HepG2 (cell line): ENCODE measurements around the gene COX18.

Experiments used
- BCL3 ChIP-seq: sonication (generic); formaldehyde crosslinking; IDR thresholded peaks from 2 replicates; pipeline ENCODE4 v1.5.1; 2020; ENCODE audit warnings: mild to moderate bottlenecking, missing genetic modification reagents, moderate library complexity
- MEIS2 ChIP-seq: sonication (generic); formaldehyde crosslinking; IDR thresholded peaks from 2 replicates; pipeline ENCODE4 v1.9.0; 2021; ENCODE audit warnings: mild to moderate bottlenecking, missing genetic modification reagents

GRCh38 chr4:73066928-73067327 is 2.6 kb downstream of the COX18 start:
- no peak for TF ChIP-seq MEIS2 (CRISPR knock-in tag)
- TF ChIP-seq BCL3, result no peak
